ENCODE measurements around the gene CACNA1C. TPM values are rescaled to one million over a fixed set of nuclear protein-coding genes. Genes with fewer than 3 reads are reported as not detected.
A peak's percentile ranks its signal among the peaks of the same experiment; 100 is the strongest.

Gene CACNA1C
- total RNA-seq, 4 donors from 2014 or later, result 0.38 to 2.4 (median 1.4) TPM

- DNase-seq (ENCODE audit: low spot score in 2 of 2), result peak in 1 of 2 donors; percentile 90
- H3K4me3 ChIP-seq (ENCODE audit: low read depth, poor library complexity, severe bottlenecking), result no peak overlapping the region
- WGBS, 2 donors, result 20 to 30% methylated on average over 8 of the region's 8 CpGs
- intact Hi-C loops (cut with DNase I; ENCODE audit: low total_unique reads), result loop anchor here (5.0 kb wide), 1 partner anchor 488 kb away; no protein-coding TSS in a partner anchor
- TF ChIP-seq CTCF (IDR thresholded peaks at IDR 0.05) (no peak), POLR2A (IDR thresholded peaks at IDR 0.05) (no peak)
Measured at GRCh38 chr12:2284857-2285256, 232.1 kb downstream of the CACNA1C start.

GRCh38 chr12:2285462-2285861, 232.7 kb downstream of the CACNA1C start:
- TF ChIP-seq CTCF (IDR thresholded peaks at IDR 0.05) (no peak), POLR2A (IDR thresholded peaks at IDR 0.05) (no peak)

GRCh38 chr12:2286047-2286446, 233.3 kb downstream of the CACNA1C start:
- H3K4me3 ChIP-seq (ENCODE audit: low read depth, poor library complexity, severe bottlenecking), result no peak overlapping the region
- no peak for DNase-seq (ENCODE audit: low spot score in 2 of 2)
- intact Hi-C loops (cut with DNase I; ENCODE audit: low total_unique reads), result loop anchor here (5.0 kb wide), 1 partner anchor 489 kb away; no protein-coding TSS in a partner anchor
- TF ChIP-seq CTCF (IDR thresholded peaks at IDR 0.05) (no peak), POLR2A (IDR thresholded peaks at IDR 0.05) (no peak)
- WGBS, 2 donors, result 76 to 78% methylated on average over 5 of the region's 5 CpGs

More at GRCh38 chr12:2285462-2285861, 232.7 kb downstream of the CACNA1C start:
- WGBS, 2 donors, result 94 to 96% methylated on average over 14 of the region's 14 CpGs
- intact Hi-C loops (cut with DNase I; ENCODE audit: low total_unique reads), result loop anchor here (5.0 kb wide), 1 partner anchor 488 kb away; no protein-coding TSS in a partner anchor
- DNase-seq (ENCODE audit: low spot score in 2 of 2), result peak in 1 of 2 donors; percentile 42
- H3K4me3 ChIP-seq (ENCODE audit: low read depth, poor library complexity, severe bottlenecking), result no peak overlapping the region

- no peak overlapping the region for H3K4me3 ChIP-seq (ENCODE audit: low read depth, poor library complexity, severe bottlenecking)
- DNase-seq (ENCODE audit: low spot score in 2 of 2), result peak in 1 of 2 donors; percentile 82
- intact Hi-C loops (cut with DNase I; ENCODE audit: low total_unique reads), result loop anchor here (5.0 kb wide), 1 partner anchor 489 kb away; no protein-coding TSS in a partner anchor
- 39 to 59% methylated on average over 9 of the region's 9 CpGs for WGBS, 2 donors
- TF ChIP-seq CTCF (IDR thresholded peaks at IDR 0.05), result no peak
- TF ChIP-seq POLR2A (IDR thresholded peaks at IDR 0.05), result no peak
Measured at GRCh38 chr12:2286461-2287131, 233.8 kb downstream of the CACNA1C start.

- DNase-seq (ENCODE audit: low spot score in 2 of 2), result peak in 1 of 2 donors; percentile 88
- TF ChIP-seq POLR2A (IDR thresholded peaks at IDR 0.05), result no peak
- TF ChIP-seq CTCF (IDR thresholded peaks at IDR 0.05), result no peak
- 20 to 36% methylated on average over 12 of the region's 12 CpGs for whole genome bisulfite sequencing, 2 donors
- H3K4me3 ChIP-seq (ENCODE audit: low read depth, poor library complexity, severe bottlenecking), result no peak overlapping the region
- intact Hi-C loops (cut with DNase I; ENCODE audit: low total_unique reads), result loop anchor here (5.0 kb wide), 1 partner anchor 490 kb away; no protein-coding TSS in a partner anchor
Measured at GRCh38 chr12:2287151-2287550, 234.4 kb downstream of the CACNA1C start.
